GM21717 (cell line): ENCODE results near the gene CAMK2N2.

ENCODE experiments used
- ATAC-seq: cut with Tn5 transposase; IDR thresholded peaks from one replicate; pipeline ENCODE4 v1.9.1; 2021; ENCODE audit warnings: mild to moderate bottlenecking, moderate library complexity; ENCODE audit not compliant: unreplicated experiment

CAMK2N2 gene

DNA sequence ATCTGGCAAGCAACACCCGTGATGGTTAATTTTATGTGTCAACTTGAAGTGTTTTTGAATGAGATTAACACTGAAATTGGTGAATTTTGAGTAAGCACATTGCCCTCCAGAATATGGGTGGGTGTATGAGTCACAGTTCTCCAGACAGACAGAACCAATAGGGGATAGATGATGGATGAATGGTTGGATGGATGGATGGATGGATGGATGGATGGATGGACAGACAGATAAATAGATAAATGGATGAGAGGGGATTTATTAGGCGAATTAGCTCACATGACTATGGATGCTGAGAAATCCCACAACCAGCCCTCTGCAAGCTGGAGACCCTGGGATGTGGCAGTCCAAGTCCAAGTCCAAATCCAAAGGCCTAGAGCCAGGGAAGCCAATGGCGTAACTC lies 37.4 kb downstream of the CAMK2N2 start:
- ATAC-seq = no peak

DNA sequence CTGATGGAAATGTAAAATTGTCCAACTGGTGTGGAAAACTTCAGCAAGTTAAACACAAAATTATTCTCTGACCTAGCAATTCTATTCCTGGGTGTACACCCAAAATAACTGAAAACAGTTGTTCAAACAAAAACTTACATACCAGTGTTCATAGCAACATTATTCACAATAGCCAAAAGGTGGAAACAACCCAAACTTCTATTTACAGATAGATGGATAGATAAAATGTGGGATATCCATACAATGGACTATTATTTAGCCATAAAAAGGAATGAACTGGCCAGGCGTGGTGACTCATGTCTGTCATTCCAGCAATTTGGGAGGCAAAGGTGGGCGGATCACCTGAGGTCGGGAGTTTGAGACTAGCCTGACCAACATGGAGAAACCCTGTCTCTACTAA lies 38.8 kb downstream of the CAMK2N2 start:
- no peak for ATAC-seq

DNA sequence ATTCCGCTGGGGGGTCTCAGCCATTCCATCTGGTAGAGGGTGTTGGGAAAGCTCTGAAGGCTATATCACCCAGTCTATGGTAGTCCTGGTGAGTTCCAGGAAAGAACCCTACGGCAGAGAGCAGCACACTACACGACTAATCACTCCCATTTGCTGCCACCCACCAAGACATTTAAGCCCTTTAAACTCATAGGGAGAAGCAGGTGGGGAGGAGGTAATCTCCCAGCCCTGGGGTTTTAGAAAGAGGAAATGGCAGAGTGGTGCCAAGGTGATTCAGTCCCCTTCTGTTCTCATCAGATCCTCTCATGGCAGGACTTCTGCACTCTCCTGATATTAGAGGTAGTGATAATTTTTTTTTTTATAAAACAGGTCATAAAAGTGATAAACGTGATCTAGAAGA lies 42.5 kb downstream of the CAMK2N2 start:
- ATAC-seq = no peak

DNA sequence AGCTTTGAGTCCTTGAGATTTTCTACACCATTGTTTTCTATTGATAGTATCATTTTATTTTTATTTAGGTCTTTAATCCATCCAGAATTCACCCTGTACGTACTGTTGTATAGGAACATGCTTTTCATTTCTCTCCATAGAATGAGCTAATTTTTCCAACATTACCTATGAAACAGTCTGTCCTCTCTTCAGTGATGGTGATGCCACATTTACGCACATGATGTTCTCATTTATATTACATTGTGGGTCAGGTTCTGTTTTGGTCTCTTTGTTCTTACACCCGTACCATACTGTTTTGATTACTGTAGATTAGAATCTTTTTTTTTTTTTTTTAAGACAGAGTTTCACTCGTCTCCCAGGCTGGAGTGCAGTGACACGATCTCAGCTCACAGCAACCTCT lies 49.6 kb downstream of the CAMK2N2 start:
- no peak for ATAC-seq

DNA sequence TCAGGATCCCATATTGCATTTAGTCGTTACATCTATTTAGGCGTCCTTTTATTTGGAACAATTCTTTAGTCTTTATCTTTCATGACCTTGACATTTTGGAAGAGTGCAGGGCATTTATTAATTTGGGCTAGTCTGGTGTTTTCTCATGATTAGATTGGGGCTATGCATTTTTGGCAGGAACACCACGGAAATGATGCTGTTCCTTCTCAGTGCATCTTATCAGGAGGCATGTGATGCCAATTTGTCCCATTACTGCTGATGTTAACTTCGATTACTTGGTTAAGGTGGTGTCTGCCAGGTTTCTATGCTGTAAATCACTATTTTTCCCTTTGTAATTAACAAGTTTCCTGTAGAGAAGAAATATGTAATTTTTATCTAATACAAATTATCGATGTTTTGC lies 50.1 kb downstream of the CAMK2N2 start:
- no peak for ATAC-seq
